ENCODE data around the gene SPIN1.
A peak's percentile ranks its signal among the peaks of the same experiment; 100 is the strongest.

The SPIN1 gene

GRCh38 chr9:88388886-88389605, 802 bp downstream of the SPIN1 start:
- peak; percentile 22 to 41 for DNase-seq

DNA sequence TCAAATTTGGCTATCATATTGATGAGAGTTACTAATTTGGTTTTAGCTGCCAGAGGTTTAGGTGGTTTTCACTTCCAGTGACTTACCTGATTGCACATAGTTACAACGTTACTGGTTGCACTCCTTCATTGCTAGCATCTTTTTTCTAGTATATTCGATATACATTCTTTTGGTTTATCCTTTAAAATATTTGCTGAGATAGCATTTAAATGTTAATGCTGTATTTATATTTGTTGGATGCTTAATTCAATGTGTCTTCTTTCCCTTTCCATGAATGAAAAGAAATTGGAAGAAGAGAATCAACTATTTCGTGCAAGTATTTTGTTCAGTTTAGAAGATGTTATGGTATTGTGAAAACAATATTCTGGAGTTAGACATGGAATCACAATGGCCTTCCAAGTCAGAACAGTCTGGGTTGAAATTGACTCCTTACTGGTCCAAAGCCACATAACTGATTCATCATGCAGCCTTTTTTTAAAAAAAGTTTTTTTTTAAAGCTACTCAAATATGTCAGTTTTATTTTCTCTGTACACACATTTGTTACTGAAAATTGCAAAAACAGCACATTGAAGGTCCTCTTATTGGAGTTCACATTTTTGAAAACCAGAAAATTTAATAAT, 2.2 kb downstream of the SPIN1 start:
- DNase-seq, result no peak

- no peak for DNase-seq
Measured at GRCh38 chr9:88391236-88391635, 3.0 kb downstream of the SPIN1 start.

DNA sequence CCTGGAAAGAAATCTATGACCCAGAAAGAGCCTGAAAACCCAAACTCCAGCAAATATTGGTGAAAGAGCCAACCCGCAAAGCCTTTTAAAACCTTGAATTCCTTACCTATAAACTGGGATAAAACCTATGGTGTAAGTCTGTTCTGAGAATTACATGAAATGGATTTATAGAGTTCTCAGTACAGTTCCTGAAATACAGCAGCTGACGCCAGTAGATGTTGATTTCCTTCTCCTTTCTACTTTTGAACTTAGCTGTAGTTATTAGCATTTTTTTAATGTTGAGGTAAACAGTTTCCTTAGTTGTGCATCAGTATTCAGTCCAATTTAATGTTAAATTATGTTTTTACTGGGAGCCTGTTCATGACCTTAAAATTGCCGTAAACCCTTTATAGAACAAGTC, 3.7 kb downstream of the SPIN1 start:
- no peak for DNase-seq

- no peak for DNase-seq
Measured at GRCh38 chr9:88392549-88392948, 4.3 kb downstream of the SPIN1 start.

DNA sequence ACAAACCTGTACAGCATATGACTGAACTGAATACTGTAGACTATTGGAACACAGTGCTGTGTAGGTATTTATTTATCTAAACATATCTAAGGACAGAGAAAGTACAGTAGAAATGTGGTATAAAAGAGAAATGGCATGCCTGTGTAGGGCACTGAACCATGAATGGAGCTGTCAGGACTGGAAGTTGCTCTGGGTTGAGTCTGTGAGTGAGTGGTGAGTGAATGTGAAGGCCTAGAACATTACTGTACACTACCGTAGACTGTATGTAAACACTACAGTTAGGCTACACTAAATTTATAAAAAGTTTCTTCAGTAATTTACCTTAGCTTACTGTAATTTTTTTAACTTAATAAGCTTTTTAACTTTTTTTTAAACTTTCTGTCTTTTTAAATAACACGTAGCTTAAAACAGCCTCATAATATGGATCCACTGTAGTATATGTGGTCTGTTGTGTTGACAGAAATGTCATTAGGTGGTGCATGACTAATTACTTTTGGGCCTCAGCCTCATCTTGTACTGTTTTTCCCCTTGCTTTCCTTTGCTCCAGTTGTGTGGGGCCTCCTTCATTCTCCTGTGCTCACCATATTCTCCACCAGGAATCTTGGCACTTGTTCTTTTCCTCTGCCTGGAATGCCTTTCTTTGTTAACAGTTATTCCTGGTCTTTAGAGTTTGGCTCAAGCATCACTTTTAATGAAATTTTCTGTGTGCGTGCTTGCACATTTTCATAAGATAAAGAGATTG, 8.8 kb downstream of the SPIN1 start:
- DNase-seq, result no peak

- no peak for DNase-seq
Measured at GRCh38 chr9:88398016-88398415, 9.8 kb downstream of the SPIN1 start.

DNA sequence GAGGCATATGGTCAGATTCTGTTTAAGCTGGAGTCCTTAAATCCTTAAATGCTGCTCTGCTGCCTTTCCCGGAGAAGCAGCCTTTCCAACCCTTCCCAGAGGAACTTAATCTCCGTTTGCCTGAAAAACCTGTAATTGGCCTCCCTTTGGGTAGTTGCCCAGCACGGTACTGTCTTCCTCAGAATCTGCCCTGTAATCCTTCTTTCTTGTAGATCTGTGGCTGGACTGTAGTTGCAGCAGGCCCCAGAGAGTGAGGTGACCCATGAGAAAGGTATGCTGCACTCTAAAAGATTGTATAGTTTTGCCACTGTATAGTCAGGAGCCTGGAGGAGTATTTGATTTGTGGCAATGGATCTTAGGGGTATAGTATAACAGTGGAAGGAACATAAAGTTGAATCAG, 11.7 kb downstream of the SPIN1 start:
- DNase-seq, result no peak

DNA sequence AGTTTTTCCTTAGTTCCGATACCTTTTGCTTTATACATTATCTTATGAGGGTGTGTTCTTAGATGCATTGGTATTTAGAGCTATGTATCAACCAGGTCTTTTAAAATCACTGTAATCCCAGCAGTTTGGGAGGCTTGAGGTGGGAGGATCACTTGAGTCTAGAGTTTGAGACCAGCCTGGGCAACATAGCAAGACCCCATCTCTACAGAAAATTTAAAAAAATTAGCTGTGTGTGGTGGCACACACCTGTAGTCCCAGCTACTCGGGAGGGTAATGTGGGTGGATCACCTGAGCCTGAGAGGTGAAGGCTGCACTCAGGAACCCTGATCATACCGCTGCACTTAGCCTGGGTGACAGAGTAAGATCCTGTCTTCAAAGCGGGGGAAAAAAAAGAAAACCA, 15.1 kb downstream of the SPIN1 start:
- no peak for DNase-seq

GRCh38 chr9:88406051-88406450, 17.8 kb downstream of the SPIN1 start:
- no peak for DNase-seq

GRCh38 chr9:88411471-88411870, 23.2 kb downstream of the SPIN1 start:
- DNase-seq, result no peak

GRCh38 chr9:88414298-88414697, 26.1 kb downstream of the SPIN1 start:
- DNase-seq, result no peak

GRCh38 chr9:88418025-88418424, 29.8 kb downstream of the SPIN1 start:
- DNase-seq, result no peak

DNA sequence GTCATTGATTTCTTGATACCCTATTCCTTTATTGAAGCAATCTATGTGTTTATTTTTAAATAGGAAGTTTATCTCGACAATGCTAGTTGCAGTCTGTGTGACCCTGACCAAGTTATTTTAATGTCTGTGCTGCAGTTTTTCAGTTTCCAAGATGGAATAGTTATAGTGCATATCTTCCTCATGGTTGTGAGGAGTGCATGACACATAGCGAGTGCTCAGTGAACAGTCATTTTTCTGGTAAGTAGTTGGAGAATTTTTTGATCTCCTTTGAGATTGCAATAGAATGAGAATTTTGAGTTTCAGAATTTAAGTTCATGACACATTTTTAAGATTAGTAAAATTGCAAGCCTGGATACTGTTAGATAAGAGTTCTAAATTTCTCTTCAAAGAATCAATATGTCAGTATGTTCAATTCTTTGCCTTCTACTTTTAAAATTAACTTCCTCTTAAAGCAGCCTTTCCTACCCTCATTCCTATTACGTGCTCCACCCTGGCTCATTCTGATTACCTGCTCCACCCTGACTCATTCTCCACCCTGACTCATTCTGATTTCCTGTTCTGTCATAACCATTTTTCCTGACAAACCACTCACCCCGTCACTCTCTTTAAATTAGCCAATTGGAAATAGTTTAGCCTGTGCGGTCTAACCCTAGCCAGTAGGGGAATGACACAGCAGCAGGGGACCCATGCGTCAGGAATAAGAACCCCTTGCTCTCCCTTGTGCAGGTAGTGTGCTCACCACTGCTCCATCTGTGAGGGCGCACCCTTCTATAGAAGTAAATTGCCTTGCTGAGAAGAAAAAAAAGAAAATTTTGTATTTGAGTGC, 30.7 kb downstream of the SPIN1 start:
- no peak for DNase-seq

- no peak for DNase-seq
Measured at GRCh38 chr9:88420227-88420626, 32.0 kb downstream of the SPIN1 start.

DNA sequence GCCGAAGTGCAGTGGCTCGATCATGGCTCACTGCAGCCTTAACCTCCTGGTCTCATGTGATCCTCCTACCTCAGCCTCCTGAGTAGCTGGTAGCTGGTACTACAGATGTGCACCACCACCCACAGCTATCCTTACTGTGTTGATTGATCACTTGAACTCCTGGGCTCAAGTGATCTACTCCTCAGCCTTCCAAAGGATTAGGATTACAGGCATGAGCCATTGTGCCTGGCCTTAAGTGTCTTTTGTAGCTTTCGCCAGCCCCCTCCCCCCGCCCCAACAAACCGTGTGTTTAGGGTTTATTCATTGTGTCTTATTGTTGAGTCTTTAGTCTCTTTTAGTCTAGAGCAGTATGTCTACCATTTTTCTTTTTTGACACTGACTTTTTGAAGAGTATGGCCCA, 33.1 kb downstream of the SPIN1 start:
- DNase-seq, result no peak

GRCh38 chr9:88425538-88425950, 37.3 kb downstream of the SPIN1 start:
- DNase-seq, result no peak

DNA sequence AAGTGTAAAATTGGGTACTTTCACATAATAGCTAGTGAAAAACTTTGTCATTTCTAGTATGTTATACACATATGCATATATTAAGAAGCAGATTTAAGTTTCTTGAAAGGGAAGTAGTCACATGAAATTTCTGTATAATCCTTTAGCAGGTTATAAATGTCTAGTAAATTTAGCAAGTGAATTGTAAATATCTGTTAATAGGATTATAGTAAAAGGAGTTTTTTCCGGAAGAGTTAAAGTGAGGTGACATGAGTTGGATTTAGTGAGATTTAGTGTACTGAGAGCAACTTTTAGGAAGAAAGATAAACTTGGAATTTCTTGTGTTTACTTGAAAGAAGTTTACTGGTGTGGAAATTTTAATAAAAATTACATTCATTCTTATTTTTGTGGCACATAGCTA, 38.4 kb downstream of the SPIN1 start:
- DNase-seq, result no peak

GRCh38 chr9:88429595-88430430, 41.6 kb downstream of the SPIN1 start:
- DNase-seq, result no peak

GRCh38 chr9:88433583-88434255, 45.5 kb downstream of the SPIN1 start:
- no peak for DNase-seq

DNA sequence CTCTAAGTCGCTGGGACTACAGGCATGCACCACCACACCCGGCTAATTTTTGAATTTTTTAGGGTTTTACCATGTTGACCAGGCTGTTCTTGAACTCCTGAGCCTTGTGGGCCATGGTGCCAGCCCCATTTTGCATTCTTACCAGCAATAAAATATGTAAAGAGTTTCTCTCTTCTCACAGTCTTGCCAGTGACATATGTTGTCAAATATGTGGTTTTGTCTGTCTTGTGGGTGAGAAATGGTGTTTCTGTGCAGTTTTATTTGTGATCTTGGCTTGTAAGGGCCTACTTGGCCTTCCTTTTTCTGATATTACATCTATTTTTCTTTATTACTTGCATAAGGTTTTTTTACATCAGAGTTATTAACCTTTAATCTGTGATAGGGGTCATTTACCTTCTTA, 47.1 kb downstream of the SPIN1 start:
- DNase-seq, result no peak

- DNase-seq, result no peak
Measured at GRCh38 chr9:88436379-88436778, 48.1 kb downstream of the SPIN1 start.

All from activated CD4-positive, alpha-beta T cell treated with anti-CD3 and anti-CD28 coated beads for 4 hours (primary cell).